Measurements from ENCODE around the gene PMM1.
"Not testable (repeated sequence)": the region's sequence is repeated elsewhere in the genome, so short reads cannot be mapped to it uniquely, and the experiment has no call there.

The PMM1 gene

GRCh38 chr22:41589391-41590241, at the start of gene PMM1:
PMM1 (minus strand) TSS chr22:41589840; CDS start chr22:41589805, 35 bp downstream.
- peak within 1 kb of the TSS; percentile 42 for H3K27ac ChIP-seq
- no peaks in the 10 kb centered on the region for H3K79me2 ChIP-seq
- H3K9me3 ChIP-seq (ENCODE audit: control insufficient read depth, low read length), result no peaks in the 10 kb centered on the region
- H3K9ac ChIP-seq, result peak within 1 kb of the TSS; percentile 37
- H3K4me1 ChIP-seq, result no peaks in the 10 kb centered on the region
- H3K4me3 ChIP-seq (ENCODE audit: low read depth, low read length), result peak within 1 kb of the TSS; percentile 94
- H3K27me3 ChIP-seq (ENCODE audit: control insufficient read depth, insufficient read depth, low read length), result no peaks in the 10 kb centered on the region
- TF ChIP-seq CTCF (IDR thresholded peaks at IDR 0.05), result no peak
- peak within 1 kb of the TSS; percentile 97 for H3K4me2 ChIP-seq (ENCODE audit: low read length)
- H2AFZ ChIP-seq, result peak within 1 kb of the TSS; percentile 75
- H3K36me3 ChIP-seq (ENCODE audit: control insufficient read depth, insufficient read depth, low read length), result no peaks in the 10 kb centered on the region

- peaks cover 4% of the 10 kb centered on the region for H3K79me2 ChIP-seq
- H3K36me3 ChIP-seq (ENCODE audit: control insufficient read depth, insufficient read depth, low read length), result no peaks in the 10 kb centered on the region
- no peak overlapping the region for H3K9ac ChIP-seq
- no peaks in the 10 kb centered on the region for H3K27me3 ChIP-seq (ENCODE audit: control insufficient read depth, insufficient read depth, low read length)
- no peak overlapping the region for H3K4me2 ChIP-seq (ENCODE audit: low read length)
- H3K4me3 ChIP-seq (ENCODE audit: low read depth, low read length), result no peak overlapping the region
- H2AFZ ChIP-seq, result no peak overlapping the region
- no peak for TF ChIP-seq CTCF (IDR thresholded peaks at IDR 0.05)
- H3K9me3 ChIP-seq (ENCODE audit: control insufficient read depth, low read length), result no peaks in the 10 kb centered on the region
- H3K27ac ChIP-seq, result no peak overlapping the region
- H3K4me1 ChIP-seq, result no peaks in the 10 kb centered on the region
These were observed 49.1 kb upstream of the PMM1 start for GRCh38 chr22:41638748-41639147.

GRCh38 chr22:41638124-41638523, 48.5 kb upstream of the PMM1 start:
- H3K79me2 ChIP-seq, result peaks cover 3% of the 10 kb centered on the region
- H3K36me3 ChIP-seq (ENCODE audit: control insufficient read depth, insufficient read depth, low read length), result no peaks in the 10 kb centered on the region
- no peak for TF ChIP-seq CTCF (IDR thresholded peaks at IDR 0.05)
- H3K4me2 ChIP-seq (ENCODE audit: low read length), result no peak overlapping the region
- no peak overlapping the region for H3K9ac ChIP-seq
- H3K4me3 ChIP-seq (ENCODE audit: low read depth, low read length), result no peak overlapping the region
- H3K9me3 ChIP-seq (ENCODE audit: control insufficient read depth, low read length), result no peaks in the 10 kb centered on the region
- H2AFZ ChIP-seq, result no peak overlapping the region
- no peaks in the 10 kb centered on the region for H3K4me1 ChIP-seq
- no peak overlapping the region for H3K27ac ChIP-seq
- no peaks in the 10 kb centered on the region for H3K27me3 ChIP-seq (ENCODE audit: control insufficient read depth, insufficient read depth, low read length)

GRCh38 chr22:41637623-41638022, 48.0 kb upstream of the PMM1 start:
- H3K4me2 ChIP-seq (ENCODE audit: low read length); H3K36me3 ChIP-seq (ENCODE audit: control insufficient read depth, insufficient read depth, low read length); H3K4me1 ChIP-seq; H3K79me2 ChIP-seq; H3K9ac ChIP-seq; H3K4me3 ChIP-seq (ENCODE audit: low read depth, low read length); H3K27me3 ChIP-seq (ENCODE audit: control insufficient read depth, insufficient read depth, low read length); H3K9me3 ChIP-seq (ENCODE audit: control insufficient read depth, low read length); H3K27ac ChIP-seq; H2AFZ ChIP-seq: not testable (repeated sequence)

GRCh38 chr22:41636467-41636866, 46.8 kb upstream of the PMM1 start:
- TF ChIP-seq CTCF (IDR thresholded peaks at IDR 0.05), result no peak
- H3K79me2 ChIP-seq, result peaks cover 2% of the 10 kb centered on the region
- H3K27ac ChIP-seq, result no peak overlapping the region
- no peaks in the 10 kb centered on the region for H3K27me3 ChIP-seq (ENCODE audit: control insufficient read depth, insufficient read depth, low read length)
- H3K9ac ChIP-seq, result no peak overlapping the region
- no peaks in the 10 kb centered on the region for H3K36me3 ChIP-seq (ENCODE audit: control insufficient read depth, insufficient read depth, low read length)
- H3K4me3 ChIP-seq (ENCODE audit: low read depth, low read length), result no peak overlapping the region
- no peak overlapping the region for H2AFZ ChIP-seq
- H3K4me1 ChIP-seq, result no peaks in the 10 kb centered on the region
- H3K4me2 ChIP-seq (ENCODE audit: low read length), result no peak overlapping the region
- no peaks in the 10 kb centered on the region for H3K9me3 ChIP-seq (ENCODE audit: control insufficient read depth, low read length)

- H3K9ac ChIP-seq; H2AFZ ChIP-seq; H3K27me3 ChIP-seq (ENCODE audit: control insufficient read depth, insufficient read depth, low read length); H3K4me1 ChIP-seq; H3K79me2 ChIP-seq; H3K36me3 ChIP-seq (ENCODE audit: control insufficient read depth, insufficient read depth, low read length); H3K9me3 ChIP-seq (ENCODE audit: control insufficient read depth, low read length); H3K27ac ChIP-seq; H3K4me3 ChIP-seq (ENCODE audit: low read depth, low read length); H3K4me2 ChIP-seq (ENCODE audit: low read length): not testable (repeated sequence)
These were observed 45.0 kb upstream of the PMM1 start for GRCh38 chr22:41634610-41635009.

GRCh38 chr22:41631615-41632014, 42.0 kb upstream of the PMM1 start:
- H3K9ac ChIP-seq; H3K36me3 ChIP-seq (ENCODE audit: control insufficient read depth, insufficient read depth, low read length); H2AFZ ChIP-seq; H3K4me1 ChIP-seq; H3K27ac ChIP-seq; H3K9me3 ChIP-seq (ENCODE audit: control insufficient read depth, low read length); H3K27me3 ChIP-seq (ENCODE audit: control insufficient read depth, insufficient read depth, low read length); H3K79me2 ChIP-seq; H3K4me3 ChIP-seq (ENCODE audit: low read depth, low read length); H3K4me2 ChIP-seq (ENCODE audit: low read length): not testable (repeated sequence)

- not testable (repeated sequence) for H2AFZ ChIP-seq; H3K9me3 ChIP-seq (ENCODE audit: control insufficient read depth, low read length); H3K36me3 ChIP-seq (ENCODE audit: control insufficient read depth, insufficient read depth, low read length); H3K4me3 ChIP-seq (ENCODE audit: low read depth, low read length); H3K4me1 ChIP-seq; H3K27ac ChIP-seq; H3K79me2 ChIP-seq; H3K27me3 ChIP-seq (ENCODE audit: control insufficient read depth, insufficient read depth, low read length); H3K4me2 ChIP-seq (ENCODE audit: low read length); H3K9ac ChIP-seq
These were observed 41.5 kb upstream of the PMM1 start for GRCh38 chr22:41631115-41631514.

All from parathyroid adenoma (tissue), 2 donors.